NCI-H1417 (cell line): ENCODE data around the gene CCDC28B.
"Not testable (repeated sequence)": the region's sequence is repeated elsewhere in the genome, so short reads cannot be mapped to it uniquely, and the experiment has no call there.

Experiments
- DNase-seq, 3 experiments: peaks; one replicate each; lab custom pipeline; 2025; lab: John Stamatoyannopoulos, UW

CCDC28B gene

GRCh38 chr1:32200226-32201010 lies at the start of gene CCDC28B:
Gene CCDC28B (plus strand): TSS chr1:32200595. CDS start chr1:32201936, 1,341 bp downstream.
- DNase-seq: peak; percentile 60 to 79 (median 72)

GRCh38 chr1:32150847-32151246 lies 49.5 kb upstream of the CCDC28B start:
- no peak for DNase-seq

GRCh38 chr1:32151319-32151787 lies 49.0 kb upstream of the CCDC28B start:
- peak in 1 of 3 experiments; percentile 6 for DNase-seq

GRCh38 chr1:32159189-32159588 lies 41.2 kb upstream of the CCDC28B start:
- no peak for DNase-seq

GRCh38 chr1:32163405-32163804 lies 37.0 kb upstream of the CCDC28B start:
- no peak for DNase-seq

GRCh38 chr1:32165633-32166032 lies 34.8 kb upstream of the CCDC28B start:
- not testable (repeated sequence) for DNase-seq

- no peak for DNase-seq
These were observed 29.4 kb upstream of the CCDC28B start for GRCh38 chr1:32170991-32171390.

- no peak for DNase-seq
These were observed 27.7 kb upstream of the CCDC28B start for GRCh38 chr1:32172621-32173245.

- DNase-seq: no peak
These were observed 21.8 kb upstream of the CCDC28B start for GRCh38 chr1:32178380-32179192.

- DNase-seq: no peak
These were observed 21.3 kb upstream of the CCDC28B start for GRCh38 chr1:32179193-32179442.

GRCh38 chr1:32179443-32180185 lies 20.8 kb upstream of the CCDC28B start, which contains the start of gene TXLNA:
Gene TXLNA (plus strand): TSS chr1:32179675. CDS start chr1:32180346, 671 bp downstream.
- DNase-seq: peak; percentile 89 to 96 (median 95)

- peak in 2 of 3 experiments; percentile 52 to 67 for DNase-seq
These were observed 20.0 kb upstream of the CCDC28B start for GRCh38 chr1:32180186-32181060.

GRCh38 chr1:32181065-32181464 lies 19.3 kb upstream of the CCDC28B start:
- DNase-seq: no peak

GRCh38 chr1:32181563-32181962 lies 18.8 kb upstream of the CCDC28B start:
- no peak for DNase-seq

GRCh38 chr1:32182060-32182459 lies 18.3 kb upstream of the CCDC28B start:
- no peak for DNase-seq

- DNase-seq: no peak
These were observed 15.7 kb upstream of the CCDC28B start for GRCh38 chr1:32184650-32185049.

- no peak for DNase-seq
These were observed 14.3 kb upstream of the CCDC28B start for GRCh38 chr1:32186077-32186476.

- no peak for DNase-seq
These were observed 13.9 kb upstream of the CCDC28B start for GRCh38 chr1:32186491-32186890.

GRCh38 chr1:32187850-32188249 lies 12.5 kb upstream of the CCDC28B start:
- no peak for DNase-seq

GRCh38 chr1:32192220-32192948 lies 8.0 kb upstream of the CCDC28B start:
- no peak for DNase-seq
